ENCODE results near the gene NEXMIF. TPM values are rescaled to one million over a fixed set of nuclear protein-coding genes. Genes with fewer than 3 reads are reported as not detected.
"Not testable (repeated sequence)": the region's sequence is repeated elsewhere in the genome, so short reads cannot be mapped to it uniquely, and the experiment has no call there.

The NEXMIF gene
- total RNA-seq, 2 experiments from 2014 or later: 0.74 to 1.3 TPM

DNA sequence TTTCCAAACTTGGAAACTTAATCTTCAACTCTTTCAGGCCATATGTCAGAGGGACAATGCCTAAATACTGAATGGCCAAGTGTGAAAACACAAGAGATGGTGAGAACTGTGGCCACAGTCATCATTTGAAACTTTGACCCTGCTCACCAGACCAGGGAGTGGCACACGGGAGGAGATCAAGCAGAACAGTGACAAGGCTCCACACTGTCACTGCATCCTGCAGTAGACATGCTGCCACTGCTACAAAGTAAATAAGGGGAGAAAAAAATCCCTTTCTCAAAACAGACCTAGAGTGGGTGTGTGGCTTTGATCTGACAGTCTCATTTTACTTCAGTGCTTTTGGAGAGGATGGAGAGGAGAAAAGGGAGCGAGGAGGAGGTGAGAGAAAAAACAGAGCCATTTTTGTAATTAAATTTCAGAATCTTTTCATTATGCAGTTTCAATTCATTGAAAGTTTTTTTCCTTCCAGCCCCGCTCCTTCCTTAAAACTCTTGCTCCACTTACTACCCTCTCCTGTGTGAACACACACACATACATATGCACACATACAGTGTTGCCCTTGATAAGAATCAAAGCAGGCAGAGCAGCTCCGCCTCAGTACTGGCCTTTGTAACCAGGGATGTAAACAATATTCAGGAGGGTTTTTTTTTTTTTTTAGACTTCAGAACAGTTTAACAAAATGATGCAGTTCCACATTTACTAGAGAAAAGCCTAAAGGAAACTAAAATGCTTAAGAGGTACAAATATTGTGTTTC lies 34.4 kb downstream of the NEXMIF start:
- H3K36me3 Mint-ChIP-seq (ENCODE audit: low read depth): no peaks in the 10 kb centered on the region
- no peaks in the 10 kb centered on the region for H3K27me3 Mint-ChIP-seq
- no peaks in the 10 kb centered on the region for H3K27me3 ChIP-seq (ENCODE audit: control insufficient read depth in 1 of 2, insufficient read depth in 2 of 2, low read length in 2 of 2)
- H3K36me3 ChIP-seq (ENCODE audit: insufficient read depth, low read length): no peaks in the 10 kb centered on the region
- ATAC-seq (ENCODE audit: poor library complexity) (no peak), DNase-seq (no peak)
- no peaks in the 10 kb centered on the region for H3K4me1 Mint-ChIP-seq (ENCODE audit: low read depth)
- no peaks in the 10 kb centered on the region for H3K9me3 ChIP-seq (ENCODE audit: control insufficient read depth in 1 of 2, insufficient read depth in 1 of 2, low read length in 2 of 2)
- CTCF ChIA-PET: no interaction called here
- no peak overlapping the region for H3K27ac ChIP-seq (ENCODE audit: low read depth in 1 of 2, low read length in 2 of 2)
- no peaks in the 10 kb centered on the region for H3K4me1 ChIP-seq (ENCODE audit: insufficient read depth, low read length)
- POLR2A ChIA-PET: no interaction called here
- H3K4me3 Mint-ChIP-seq: no peak overlapping the region
- H3K9me3 Mint-ChIP-seq: no peaks in the 10 kb centered on the region
- TF ChIP-seq, protein P1, sequence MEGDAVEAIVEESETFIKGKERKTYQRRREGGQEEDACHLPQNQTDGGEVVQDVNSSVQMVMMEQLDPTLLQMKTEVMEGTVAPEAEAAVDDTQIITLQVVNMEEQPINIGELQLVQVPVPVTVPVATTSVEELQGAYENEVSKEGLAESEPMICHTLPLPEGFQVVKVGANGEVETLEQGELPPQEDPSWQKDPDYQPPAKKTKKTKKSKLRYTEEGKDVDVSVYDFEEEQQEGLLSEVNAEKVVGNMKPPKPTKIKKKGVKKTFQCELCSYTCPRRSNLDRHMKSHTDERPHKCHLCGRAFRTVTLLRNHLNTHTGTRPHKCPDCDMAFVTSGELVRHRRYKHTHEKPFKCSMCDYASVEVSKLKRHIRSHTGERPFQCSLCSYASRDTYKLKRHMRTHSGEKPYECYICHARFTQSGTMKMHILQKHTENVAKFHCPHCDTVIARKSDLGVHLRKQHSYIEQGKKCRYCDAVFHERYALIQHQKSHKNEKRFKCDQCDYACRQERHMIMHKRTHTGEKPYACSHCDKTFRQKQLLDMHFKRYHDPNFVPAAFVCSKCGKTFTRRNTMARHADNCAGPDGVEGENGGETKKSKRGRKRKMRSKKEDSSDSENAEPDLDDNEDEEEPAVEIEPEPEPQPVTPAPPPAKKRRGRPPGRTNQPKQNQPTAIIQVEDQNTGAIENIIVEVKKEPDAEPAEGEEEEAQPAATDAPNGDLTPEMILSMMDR (IDR thresholded peaks at IDR 0.05): no peak
- no peak overlapping the region for H3K27ac Mint-ChIP-seq
- no peak overlapping the region for H3K4me3 ChIP-seq (ENCODE audit: low read length)
- intact Hi-C loops (cut with DNase I, micrococcal nuclease): no loop called here

DNA sequence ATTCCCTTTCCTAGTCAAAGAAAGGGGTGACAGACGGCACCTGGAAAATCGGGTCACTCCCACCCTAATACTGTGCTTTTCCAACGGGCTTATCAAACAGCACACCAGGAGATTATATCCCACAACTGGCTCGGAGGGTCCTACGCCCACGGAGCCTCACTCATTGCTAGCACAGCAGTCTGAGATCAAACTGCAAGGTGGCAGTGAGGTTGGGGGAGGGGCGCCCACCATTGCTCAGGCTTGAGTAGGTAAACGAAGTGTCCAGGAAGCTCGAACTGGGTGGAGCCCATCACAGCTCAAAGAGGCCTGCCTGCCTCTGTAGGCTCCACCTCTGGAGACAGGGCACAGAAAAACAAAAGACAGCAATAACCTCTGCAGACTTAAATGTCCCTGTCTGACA lies 42.9 kb downstream of the NEXMIF start:
- H3K4me3 Mint-ChIP-seq; H3K9me3 Mint-ChIP-seq; H3K4me1 Mint-ChIP-seq (ENCODE audit: low read depth); H3K27me3 ChIP-seq (ENCODE audit: control insufficient read depth in 1 of 2, insufficient read depth in 2 of 2, low read length in 2 of 2); H3K4me1 ChIP-seq (ENCODE audit: insufficient read depth, low read length); POLR2A ChIA-PET; intact Hi-C loops (cut with DNase I, micrococcal nuclease); H3K36me3 ChIP-seq (ENCODE audit: insufficient read depth, low read length); H3K4me3 ChIP-seq (ENCODE audit: low read length); H3K36me3 Mint-ChIP-seq (ENCODE audit: low read depth); ATAC-seq (ENCODE audit: poor library complexity); DNase-seq; H3K27ac ChIP-seq (ENCODE audit: low read depth in 1 of 2, low read length in 2 of 2); H3K27me3 Mint-ChIP-seq; H3K27ac Mint-ChIP-seq; CTCF ChIA-PET; H3K9me3 ChIP-seq (ENCODE audit: control insufficient read depth in 1 of 2, insufficient read depth in 1 of 2, low read length in 2 of 2): not testable (repeated sequence)

DNA sequence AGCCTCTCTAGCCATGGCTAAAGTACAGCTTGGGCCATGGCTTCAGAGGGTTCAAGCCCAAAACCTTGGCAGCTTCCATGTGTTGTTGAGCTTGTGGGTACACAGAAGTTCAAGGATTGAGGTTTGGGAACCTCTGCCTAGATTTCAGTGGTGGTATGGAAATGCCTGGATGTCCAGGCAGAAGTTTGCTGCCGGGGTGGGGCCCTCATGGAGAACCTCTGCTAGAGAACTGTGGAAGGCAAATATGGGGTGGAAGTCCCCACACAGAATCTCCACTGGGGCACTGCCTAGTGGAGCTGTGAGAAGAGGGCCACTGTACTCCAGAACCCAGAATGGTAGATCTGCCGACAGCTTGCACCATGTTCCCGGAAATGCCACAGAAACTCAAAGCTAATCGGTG lies 59.5 kb downstream of the NEXMIF start:
- no peak overlapping the region for H3K4me3 Mint-ChIP-seq
- Histone ChIP-seq H3K9me3 (ENCODE audit: control insufficient read depth in 1 of 2, insufficient read depth in 1 of 2, low read length in 2 of 2) (peaks cover 3 to 7% of the 10 kb centered on the region in 2 experiments), H3K36me3 (ENCODE audit: insufficient read depth, low read length) (no peaks in the 10 kb centered on the region), H3K4me3 (ENCODE audit: low read length) (no peak overlapping the region), H3K27me3 (ENCODE audit: control insufficient read depth in 1 of 2, insufficient read depth in 2 of 2, low read length in 2 of 2) (no peaks in the 10 kb centered on the region), H3K4me1 (ENCODE audit: insufficient read depth, low read length) (no peaks in the 10 kb centered on the region), H3K27ac (ENCODE audit: low read depth in 1 of 2, low read length in 2 of 2) (no peak overlapping the region)
- peaks cover 2% of the 10 kb centered on the region for H3K9me3 Mint-ChIP-seq
- no peaks in the 10 kb centered on the region for H3K27me3 Mint-ChIP-seq
- H3K27ac Mint-ChIP-seq: no peak overlapping the region
- intact Hi-C loops (cut with DNase I, micrococcal nuclease): no loop called here
- ChIA-PET CTCF (no interaction called here), POLR2A (no interaction called here)
- no peaks in the 10 kb centered on the region for H3K36me3 Mint-ChIP-seq (ENCODE audit: low read depth)
- H3K4me1 Mint-ChIP-seq (ENCODE audit: low read depth): no peaks in the 10 kb centered on the region
- ATAC-seq (ENCODE audit: poor library complexity) (no peak), DNase-seq (no peak)
- TF ChIP-seq, protein P1 (IDR thresholded peaks at IDR 0.05): no peak

DNA sequence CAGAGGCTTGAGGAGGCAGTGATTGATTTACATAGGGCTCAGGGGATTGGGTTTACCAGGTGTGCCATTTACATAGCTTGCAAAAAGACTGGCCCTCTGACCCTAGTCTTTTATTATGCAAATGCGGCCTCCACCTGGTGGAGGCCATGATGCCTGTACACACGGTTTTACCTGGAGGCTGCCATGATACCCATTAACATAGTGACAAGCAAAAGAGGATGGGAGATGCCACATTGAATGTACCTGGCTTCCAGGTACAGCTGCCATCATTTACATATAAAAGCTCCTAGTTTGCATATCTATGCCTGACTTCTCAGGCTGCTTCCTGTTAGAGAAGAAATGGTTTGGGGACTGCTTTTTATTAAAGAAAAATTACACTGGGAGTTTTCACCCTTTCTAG lies 72.0 kb downstream of the NEXMIF start:
- Mint-ChIP-seq H3K36me3 (ENCODE audit: low read depth) (peaks cover 13% of the 10 kb centered on the region), H3K27ac (no peak overlapping the region), H3K4me1 (ENCODE audit: low read depth) (no peaks in the 10 kb centered on the region), H3K9me3 (peaks cover 4% of the 10 kb centered on the region), H3K4me3 (no peak overlapping the region), H3K27me3 (no peaks in the 10 kb centered on the region)
- Histone ChIP-seq H3K4me1 (ENCODE audit: insufficient read depth, low read length) (no peaks in the 10 kb centered on the region), H3K27me3 (ENCODE audit: control insufficient read depth in 1 of 2, insufficient read depth in 2 of 2, low read length in 2 of 2) (no peaks in the 10 kb centered on the region), H3K9me3 (ENCODE audit: control insufficient read depth in 1 of 2, insufficient read depth in 1 of 2, low read length in 2 of 2) (peaks cover 16 to 60% of the 10 kb centered on the region in 2 experiments), H3K4me3 (ENCODE audit: low read length) (no peak overlapping the region), H3K36me3 (ENCODE audit: insufficient read depth, low read length) (no peaks in the 10 kb centered on the region), H3K27ac (ENCODE audit: low read depth in 1 of 2, low read length in 2 of 2) (no peak overlapping the region)
- ChIA-PET CTCF (no interaction called here), POLR2A (no interaction called here)
- intact Hi-C loops (cut with DNase I, micrococcal nuclease): no loop called here
- TF ChIP-seq, protein P1 (IDR thresholded peaks at IDR 0.05): no peak
- DNase-seq (no peak), ATAC-seq (ENCODE audit: poor library complexity) (no peak)
